Measurements from ENCODE around the gene ANO9.

DNA sequence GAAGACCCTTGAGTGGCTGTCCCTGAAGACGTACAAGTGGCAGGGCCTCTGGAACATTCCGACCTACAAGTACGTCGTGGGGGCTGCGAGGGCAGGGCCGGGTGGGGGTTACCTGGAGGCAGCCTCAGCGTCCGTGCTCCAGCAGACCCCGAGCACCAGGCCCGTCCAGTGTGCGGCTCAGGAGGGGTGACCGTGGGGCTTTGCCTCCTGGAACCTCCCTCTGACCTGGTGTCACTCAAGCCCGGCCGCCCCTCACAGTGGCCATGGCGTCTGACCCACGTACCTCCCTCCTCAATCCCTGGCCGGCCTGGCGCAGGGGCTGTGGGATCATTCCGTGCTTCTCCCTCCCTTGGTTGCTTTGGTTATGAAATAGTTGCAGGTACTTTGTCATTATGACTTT is 46.8 kb upstream of the ANO9 start:
- TF ChIP-seq POLR2AphosphoS5 (IDR thresholded peaks at IDR 0.05), result no peak
- no peak for TF ChIP-seq EP300 (IDR thresholded peaks at IDR 0.05)
- TF ChIP-seq, protein P1, sequence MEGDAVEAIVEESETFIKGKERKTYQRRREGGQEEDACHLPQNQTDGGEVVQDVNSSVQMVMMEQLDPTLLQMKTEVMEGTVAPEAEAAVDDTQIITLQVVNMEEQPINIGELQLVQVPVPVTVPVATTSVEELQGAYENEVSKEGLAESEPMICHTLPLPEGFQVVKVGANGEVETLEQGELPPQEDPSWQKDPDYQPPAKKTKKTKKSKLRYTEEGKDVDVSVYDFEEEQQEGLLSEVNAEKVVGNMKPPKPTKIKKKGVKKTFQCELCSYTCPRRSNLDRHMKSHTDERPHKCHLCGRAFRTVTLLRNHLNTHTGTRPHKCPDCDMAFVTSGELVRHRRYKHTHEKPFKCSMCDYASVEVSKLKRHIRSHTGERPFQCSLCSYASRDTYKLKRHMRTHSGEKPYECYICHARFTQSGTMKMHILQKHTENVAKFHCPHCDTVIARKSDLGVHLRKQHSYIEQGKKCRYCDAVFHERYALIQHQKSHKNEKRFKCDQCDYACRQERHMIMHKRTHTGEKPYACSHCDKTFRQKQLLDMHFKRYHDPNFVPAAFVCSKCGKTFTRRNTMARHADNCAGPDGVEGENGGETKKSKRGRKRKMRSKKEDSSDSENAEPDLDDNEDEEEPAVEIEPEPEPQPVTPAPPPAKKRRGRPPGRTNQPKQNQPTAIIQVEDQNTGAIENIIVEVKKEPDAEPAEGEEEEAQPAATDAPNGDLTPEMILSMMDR (IDR thresholded peaks at IDR 0.05), result no peak
- TF ChIP-seq POLR2A (IDR thresholded peaks at IDR 0.05), result no peak

Data from stomach (tissue), 4 donors.